Measurements from ENCODE around the gene NUTM1. TPM values are rescaled to one million over a fixed set of nuclear protein-coding genes. Genes with fewer than 3 reads are reported as not detected.
"Not testable (repeated sequence)": the region's sequence is repeated elsewhere in the genome, so short reads cannot be mapped to it uniquely, and the experiment has no call there.

The NUTM1 gene
- total and polyA plus RNA-seq, 7 donors: 0.01 TPM; not detected in 6

GRCh38 chr15:34348735-34349300 is 5.7 kb downstream of the NUTM1 start:
- ATAC-seq: no peak

GRCh38 chr15:34349769-34350168 is 6.7 kb downstream of the NUTM1 start:
- DNase-seq (no peak), ATAC-seq (no peak)
- Histone ChIP-seq H3K9me3 (no peaks in the 10 kb centered on the region), H3K4me3 (no peak overlapping the region), H3K36me3 (ENCODE audit: insufficient read depth in 1 of 2, low read depth in 1 of 2) (no peaks in the 10 kb centered on the region), H3K27me3 (ENCODE audit: insufficient read depth in 3 of 3, low read length in 2 of 3) (no peaks in the 10 kb centered on the region), H3K4me1 (no peaks in the 10 kb centered on the region), H3K27ac (no peak overlapping the region)
- intact Hi-C loops (cut with DNase I): no loop called here
- WGBS, 3 donors: 80 to 82% (median 82%) methylated on average over 4 of the region's 4 CpGs
- no peak for TF ChIP-seq CTCF (IDR thresholded peaks at IDR 0.05)

More at GRCh38 chr15:34348735-34349300, 5.7 kb downstream of the NUTM1 start:
- Histone ChIP-seq H3K36me3 (ENCODE audit: insufficient read depth in 1 of 2, low read depth in 1 of 2) (no peaks in the 10 kb centered on the region), H3K4me1 (no peaks in the 10 kb centered on the region), H3K27ac (no peak overlapping the region), H3K9me3 (no peaks in the 10 kb centered on the region), H3K4me3 (no peak overlapping the region), H3K27me3 (ENCODE audit: insufficient read depth in 3 of 3, low read length in 2 of 3) (no peaks in the 10 kb centered on the region)
- 80 to 90% (median 82%) methylated on average over 1 of the region's 1 CpG for WGBS, 3 donors
- intact Hi-C loops (cut with DNase I): no loop called here
- no peak for TF ChIP-seq CTCF (IDR thresholded peaks at IDR 0.05)
- no peak for DNase-seq

GRCh38 chr15:34352996-34353395 is 9.9 kb downstream of the NUTM1 start:
- intact Hi-C loops (cut with DNase I); ATAC-seq; H3K27me3 ChIP-seq (ENCODE audit: insufficient read depth in 3 of 3, low read length in 2 of 3); H3K4me1 ChIP-seq; H3K9me3 ChIP-seq; DNase-seq; H3K27ac ChIP-seq; H3K4me3 ChIP-seq: not testable (repeated sequence)
- 91 to 98% (median 95%) methylated on average over 12 of the region's 12 CpGs for WGBS, 3 donors
- H3K36me3 ChIP-seq (ENCODE audit: insufficient read depth in 1 of 2, low read depth in 1 of 2): peaks cover 0 to 14% of the 10 kb centered on the region in 2 donors

GRCh38 chr15:34353627-34354026 is 10.5 kb downstream of the NUTM1 start:
- Histone ChIP-seq H3K4me3 (no peak overlapping the region), H3K9me3 (no peaks in the 10 kb centered on the region), H3K27ac (no peak overlapping the region), H3K4me1 (no peaks in the 10 kb centered on the region), H3K27me3 (ENCODE audit: insufficient read depth in 3 of 3, low read length in 2 of 3) (no peaks in the 10 kb centered on the region), H3K36me3 (ENCODE audit: insufficient read depth in 1 of 2, low read depth in 1 of 2) (peaks cover 0 to 18% of the 10 kb centered on the region in 2 donors)
- intact Hi-C loops (cut with DNase I): no loop called here
- 65 to 69% (median 66%) methylated on average over 2 of the region's 2 CpGs for WGBS, 3 donors
- no peak for ATAC-seq
- no peak for TF ChIP-seq CTCF (IDR thresholded peaks at IDR 0.05)
- DNase-seq: no peak

- WGBS, 3 donors: 92 to 97% (median 95%) methylated on average over 7 of the region's 7 CpGs
- Histone ChIP-seq H3K4me3 (no peak overlapping the region), H3K36me3 (ENCODE audit: insufficient read depth in 1 of 2, low read depth in 1 of 2) (peaks cover 0 to 24% of the 10 kb centered on the region in 2 donors), H3K27me3 (ENCODE audit: insufficient read depth in 3 of 3, low read length in 2 of 3) (no peaks in the 10 kb centered on the region), H3K27ac (no peak overlapping the region), H3K4me1 (no peaks in the 10 kb centered on the region), H3K9me3 (no peaks in the 10 kb centered on the region)
- intact Hi-C loops (cut with DNase I): no loop called here
- no peak for ATAC-seq
- no peak for TF ChIP-seq CTCF (IDR thresholded peaks at IDR 0.05)
- no peak for DNase-seq
Measured at GRCh38 chr15:34354286-34354685, 11.2 kb downstream of the NUTM1 start.

Data from psoas muscle (tissue), 8 donors.